Activated CD8-positive, alpha-beta memory T cell treated with anti-CD3 and anti-CD28 coated beads for 4 hours (primary cell): ENCODE data around the gene EXOC6.
"Not testable (repeated sequence)": the region's sequence is repeated elsewhere in the genome, so short reads cannot be mapped to it uniquely, and the experiment has no call there.

ENCODE experiments used
- DNase-seq, 2 donors: peaks; one replicate each; pipeline ENCODE4 v3.0.0-alpha.2; 2020; ENCODE audit warnings: low read depth in 2 of 2

Gene EXOC6

GRCh38 chr10:92942226-92942625 is 93.9 kb downstream of the EXOC6 start:
- no peak for DNase-seq

GRCh38 chr10:92946491-92946890 is 98.2 kb downstream of the EXOC6 start:
- no peak for DNase-seq

GRCh38 chr10:92952573-92952972 is 104.3 kb downstream of the EXOC6 start:
- not testable (repeated sequence) for DNase-seq

GRCh38 chr10:92957223-92958010 is 109.1 kb downstream of the EXOC6 start:
- DNase-seq = no peak

GRCh38 chr10:92961638-92962037 is 113.3 kb downstream of the EXOC6 start:
- DNase-seq = no peak

GRCh38 chr10:92965314-92965713 is 117.0 kb downstream of the EXOC6 start:
- no peak for DNase-seq

GRCh38 chr10:92967641-92968040 is 119.3 kb downstream of the EXOC6 start:
- no peak for DNase-seq

- no peak for DNase-seq
These were observed 120.8 kb downstream of the EXOC6 start for GRCh38 chr10:92969151-92969550.

GRCh38 chr10:92970301-92971070 is 122.2 kb downstream of the EXOC6 start:
- no peak for DNase-seq

- no peak for DNase-seq
These were observed 123.9 kb downstream of the EXOC6 start for GRCh38 chr10:92972066-92972870.

- no peak for DNase-seq
These were observed 124.6 kb downstream of the EXOC6 start for GRCh38 chr10:92972886-92973285.

- not testable (repeated sequence) for DNase-seq
These were observed 128.0 kb downstream of the EXOC6 start for GRCh38 chr10:92976278-92976677.

- DNase-seq = no peak
These were observed 140.9 kb downstream of the EXOC6 start for GRCh38 chr10:92989250-92989649.

GRCh38 chr10:92990615-92991014 is 142.3 kb downstream of the EXOC6 start:
- no peak for DNase-seq

- DNase-seq = no peak
These were observed 143.2 kb downstream of the EXOC6 start for GRCh38 chr10:92991513-92991912.

- no peak for DNase-seq
These were observed 145.5 kb downstream of the EXOC6 start for GRCh38 chr10:92993699-92994272.

- no peak for DNase-seq
These were observed 147.2 kb downstream of the EXOC6 start for GRCh38 chr10:92995509-92995908.

- no peak for DNase-seq
These were observed 149.3 kb downstream of the EXOC6 start for GRCh38 chr10:92997620-92998019.

- no peak for DNase-seq
These were observed 150.9 kb downstream of the EXOC6 start for GRCh38 chr10:92999191-92999590.

GRCh38 chr10:93006435-93007039 is 158.2 kb downstream of the EXOC6 start:
- DNase-seq = no peak

- DNase-seq = no peak
These were observed 167.4 kb downstream of the EXOC6 start for GRCh38 chr10:93015722-93016121.
